SK-N-SH (cell line): ENCODE results near the gene TPD52L1. TPM values are rescaled to one million over a fixed set of nuclear protein-coding genes. Genes with fewer than 3 reads are reported as not detected.

Experiments
- polyA plus RNA-seq, 3 experiments: library from polyadenylated mRNA; depleted of rRNA; stranded (reverse); fragments of >200 nt; gene quantifications; 2 replicates each; pipeline ENCODE4 v1.2.3, GENCODE V29; 2012

TPD52L1 gene
- polyA plus RNA-seq, 1 of the 3 experiments (the other 2 are of a cell fraction), result 0.13 TPM

Other genes with a start within 250 kb of the TPD52L1 start
- 0.28 and 0.32 TPM in 2 replicates for gene RNF217, start 191.3 kb upstream of the TPD52L1 start, polyA plus RNA-seq (2012; rRNA removed)
- 80.2 and 85.5 TPM in 2 replicates for gene HDDC2, start 148.2 kb downstream of the TPD52L1 start, polyA plus RNA-seq (2012; rRNA removed)